ENCODE measurements around the gene GPR162.

DNA sequence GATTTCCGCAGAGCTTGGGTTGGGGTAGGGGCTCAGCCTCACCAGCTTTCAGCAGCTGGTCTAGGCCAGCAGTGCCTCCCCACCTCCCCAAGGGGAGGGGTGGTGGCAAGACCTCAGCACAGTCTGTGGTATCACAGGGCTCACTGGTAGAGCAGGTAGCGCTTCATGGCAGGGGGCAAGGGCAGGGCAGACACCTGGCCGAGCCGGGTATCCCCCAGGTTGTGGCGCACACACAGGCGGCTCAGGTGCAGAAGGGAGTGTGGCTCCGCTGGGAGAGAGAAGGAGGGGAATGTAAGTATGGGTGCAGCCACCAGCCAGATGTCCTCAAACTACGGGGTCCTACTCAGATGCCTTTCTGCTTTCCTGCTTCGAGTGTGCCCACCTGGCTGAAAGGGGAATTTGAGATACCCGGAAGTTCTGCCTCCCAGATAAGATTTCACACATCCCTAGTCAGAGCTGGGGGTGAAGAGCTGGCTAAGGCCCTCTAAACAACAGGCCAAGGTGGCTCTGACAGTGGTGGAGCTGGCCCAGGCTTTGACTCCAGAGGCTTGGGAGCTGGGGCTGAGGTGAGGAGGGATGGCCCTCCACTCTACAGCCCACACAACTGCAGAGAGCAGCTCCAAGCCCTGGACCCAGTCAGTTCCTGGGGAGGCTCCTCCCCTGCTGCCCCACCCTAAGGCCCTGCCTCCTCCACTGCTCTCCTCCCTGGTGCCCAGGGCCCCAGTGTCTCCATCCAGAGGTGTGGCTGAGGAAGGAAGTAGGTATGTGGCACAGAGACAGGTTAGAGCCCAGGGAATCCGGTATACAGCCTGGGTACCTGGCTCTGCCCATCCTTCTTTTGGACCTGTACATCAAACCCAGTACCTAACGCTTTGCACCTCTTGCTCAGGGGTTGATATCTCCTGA lies 49.7 kb downstream of the GPR162 start:
- TF ChIP-seq, protein P1, sequence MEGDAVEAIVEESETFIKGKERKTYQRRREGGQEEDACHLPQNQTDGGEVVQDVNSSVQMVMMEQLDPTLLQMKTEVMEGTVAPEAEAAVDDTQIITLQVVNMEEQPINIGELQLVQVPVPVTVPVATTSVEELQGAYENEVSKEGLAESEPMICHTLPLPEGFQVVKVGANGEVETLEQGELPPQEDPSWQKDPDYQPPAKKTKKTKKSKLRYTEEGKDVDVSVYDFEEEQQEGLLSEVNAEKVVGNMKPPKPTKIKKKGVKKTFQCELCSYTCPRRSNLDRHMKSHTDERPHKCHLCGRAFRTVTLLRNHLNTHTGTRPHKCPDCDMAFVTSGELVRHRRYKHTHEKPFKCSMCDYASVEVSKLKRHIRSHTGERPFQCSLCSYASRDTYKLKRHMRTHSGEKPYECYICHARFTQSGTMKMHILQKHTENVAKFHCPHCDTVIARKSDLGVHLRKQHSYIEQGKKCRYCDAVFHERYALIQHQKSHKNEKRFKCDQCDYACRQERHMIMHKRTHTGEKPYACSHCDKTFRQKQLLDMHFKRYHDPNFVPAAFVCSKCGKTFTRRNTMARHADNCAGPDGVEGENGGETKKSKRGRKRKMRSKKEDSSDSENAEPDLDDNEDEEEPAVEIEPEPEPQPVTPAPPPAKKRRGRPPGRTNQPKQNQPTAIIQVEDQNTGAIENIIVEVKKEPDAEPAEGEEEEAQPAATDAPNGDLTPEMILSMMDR (IDR thresholded peaks at IDR 0.05; ENCODE audit: low read length), result no peak
- TF ChIP-seq EZH2 (IDR thresholded peaks at IDR 0.05; ENCODE audit: borderline replicate concordance, low read length), result no peak

All from OCI-LY1 (cell line).